GM10248 (cell line): Measurements from ENCODE around the gene RPL37A.

Experiments used
- CTCF ChIA-PET: fragments of 300-600 bp; sonication (Branson Sonifier 250); formaldehyde crosslinking; extraction: SDS; loops from one replicate; lab custom pipeline; 2021; ENCODE audit warnings: antibody characterized with exemption; lab: Yijun Ruan, JAX
- POLR2A ChIA-PET: fragments of 350-650 bp; sonication (Branson Sonifier 250); formaldehyde crosslinking; extraction: SDS; loops from one replicate; lab custom pipeline; 2020; ENCODE audit warnings: antibody characterized with exemption; lab: Yijun Ruan, JAX
- DNase-seq: peaks from one replicate; pipeline ENCODE4 v3.0.0; 2012; ENCODE audit errors: extremely low spot score
- CTCF ChIP-seq: IDR thresholded peaks from 2 replicates; pipeline ENCODE4 v1.5.1; 2012; ENCODE audit warnings: mild to moderate bottlenecking, low read depth; ENCODE audit errors: extremely low read depth, missing control alignments, control extremely low read depth

Gene RPL37A

GRCh38 chr2:216485237-216485636, 13.4 kb upstream of the RPL37A start:
- CTCF ChIA-PET = no interaction called here
- POLR2A ChIA-PET = no interaction called here
- DNase-seq = no peak
- TF ChIP-seq CTCF = no peak

GRCh38 chr2:216485745-216486144, 12.9 kb upstream of the RPL37A start:
- POLR2A ChIA-PET = no interaction called here

GRCh38 chr2:216486271-216486670, 12.4 kb upstream of the RPL37A start:
- ChIA-PET CTCF (interaction anchor here (0.8 to 2.0 kb wide), 3 partner anchors 7 to 18 kb away, joined by 3 to 7 read pairs (median 4); no protein-coding TSS in a partner anchor), POLR2A (interaction anchor here (1.0 kb wide), 1 partner anchor 12 kb away, joined by 3 read pairs; the partner anchor contains the start of gene RPL37A)
- no peak for TF ChIP-seq CTCF
- no peak for DNase-seq

More at GRCh38 chr2:216485745-216486144, 12.9 kb upstream of the RPL37A start:
- no peak for TF ChIP-seq CTCF
- CTCF ChIA-PET = interaction anchor here (0.8 to 2.0 kb wide), 2 partner anchors 8 to 19 kb away, joined by 3 to 7 read pairs; no protein-coding TSS in a partner anchor
- DNase-seq = no peak

GRCh38 chr2:216486708-216487107, 11.9 kb upstream of the RPL37A start:
- no peak for DNase-seq
- ChIA-PET CTCF (interaction anchor here (0.8 to 2.0 kb wide), 3 partner anchors 7 to 18 kb away, joined by 3 to 7 read pairs (median 4); no protein-coding TSS in a partner anchor), POLR2A (interaction anchor here (1.0 kb wide), 1 partner anchor 12 kb away, joined by 3 read pairs; the partner anchor contains the start of gene RPL37A)
- TF ChIP-seq CTCF = no peak

GRCh38 chr2:216490061-216490460, 8.6 kb upstream of the RPL37A start:
- DNase-seq = no peak
- POLR2A ChIA-PET = no interaction called here
- no peak for TF ChIP-seq CTCF
- CTCF ChIA-PET = interaction anchor here (1.1 kb wide), 1 partner anchor 11 kb away, joined by 4 read pairs; no protein-coding TSS in a partner anchor

- CTCF ChIA-PET = interaction anchor here (0.8 to 2.3 kb wide), 6 partner anchors 14 to 377 kb away, joined by 3 to 7 read pairs (median 3); no protein-coding TSS in a partner anchor
- TF ChIP-seq CTCF = no peak
- peak; percentile 64 for DNase-seq
- POLR2A ChIA-PET = no interaction called here
Observed at GRCh38 chr2:216491793-216492596, 6.6 kb upstream of the RPL37A start.
